HG03354 (cell line): ENCODE data around the gene SLC8A1.

Source experiments
- ATAC-seq: cut with Tn5 transposase; IDR thresholded peaks from one replicate; pipeline ENCODE4 v1.9.1; 2021; ENCODE audit warnings: mild to moderate bottlenecking; ENCODE audit not compliant: unreplicated experiment, poor library complexity, severe bottlenecking

The SLC8A1 gene

DNA sequence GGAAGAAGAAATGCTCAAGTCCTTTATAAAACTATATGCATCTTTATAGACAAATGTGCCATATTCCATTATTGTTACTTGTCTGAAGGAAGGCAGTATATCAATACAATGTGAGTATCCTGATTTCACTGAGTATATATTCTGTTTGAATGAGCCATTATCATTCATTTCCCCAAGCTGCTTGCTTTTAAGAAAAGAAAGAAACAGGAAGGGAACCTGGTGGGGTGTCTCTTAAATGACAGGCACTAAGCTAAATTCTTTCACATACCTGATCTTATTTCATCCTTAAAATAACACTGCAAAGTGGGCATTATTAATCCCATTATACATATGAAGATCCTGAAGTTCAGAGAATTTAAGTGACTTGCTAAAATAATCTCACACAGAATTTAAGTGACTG, 307.9 kb downstream of the SLC8A1 start:
- ATAC-seq, result no peak

DNA sequence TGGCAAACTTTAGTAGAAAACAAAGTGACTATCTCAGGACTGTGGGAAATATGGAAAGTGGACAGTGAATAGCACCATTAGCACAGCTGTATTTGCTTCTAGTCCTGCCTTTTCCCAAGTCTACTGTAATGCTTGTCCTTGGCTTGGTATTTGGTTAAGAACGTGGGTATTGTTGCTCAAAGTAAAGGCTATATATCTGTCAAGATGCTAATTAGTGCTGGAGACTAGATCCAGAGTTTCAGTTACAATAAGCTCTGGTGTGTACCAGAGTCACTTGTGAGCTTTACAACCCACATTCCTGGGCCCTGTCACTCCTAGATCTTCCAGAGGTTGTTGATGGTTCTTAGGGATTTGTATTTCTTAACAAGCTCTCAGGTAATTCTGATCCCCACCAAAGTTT, 313.6 kb downstream of the SLC8A1 start:
- ATAC-seq, result no peak

DNA sequence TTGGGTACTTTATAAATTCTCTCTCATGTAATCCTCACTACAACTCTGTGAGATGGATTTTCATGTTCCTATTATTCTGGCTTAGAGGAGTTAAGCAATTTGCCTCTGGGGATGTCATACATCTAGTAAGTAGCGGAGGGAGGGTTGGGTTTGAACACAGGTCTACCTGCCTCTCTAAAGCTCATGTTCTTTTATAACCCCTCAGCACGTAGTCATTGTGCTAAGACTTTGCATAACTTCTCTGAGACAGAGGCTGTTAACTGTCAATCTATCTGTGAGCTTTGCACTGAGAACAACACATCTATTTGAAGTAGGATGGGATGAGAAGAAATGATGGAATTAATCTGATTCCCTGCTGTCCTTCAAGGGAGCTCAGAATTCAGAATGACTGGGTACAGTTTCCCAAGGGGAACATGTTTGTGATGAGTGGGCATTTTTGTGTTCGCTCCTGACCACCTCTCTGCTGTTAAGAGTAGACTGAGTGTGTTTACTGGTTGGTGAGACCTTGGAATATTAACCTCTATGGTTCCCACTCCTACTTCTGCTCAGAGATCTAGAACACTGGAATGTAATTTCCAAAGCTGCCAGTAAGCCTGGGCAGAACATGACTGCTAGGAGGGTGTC, 320.7 kb downstream of the SLC8A1 start:
- ATAC-seq, result no peak

DNA sequence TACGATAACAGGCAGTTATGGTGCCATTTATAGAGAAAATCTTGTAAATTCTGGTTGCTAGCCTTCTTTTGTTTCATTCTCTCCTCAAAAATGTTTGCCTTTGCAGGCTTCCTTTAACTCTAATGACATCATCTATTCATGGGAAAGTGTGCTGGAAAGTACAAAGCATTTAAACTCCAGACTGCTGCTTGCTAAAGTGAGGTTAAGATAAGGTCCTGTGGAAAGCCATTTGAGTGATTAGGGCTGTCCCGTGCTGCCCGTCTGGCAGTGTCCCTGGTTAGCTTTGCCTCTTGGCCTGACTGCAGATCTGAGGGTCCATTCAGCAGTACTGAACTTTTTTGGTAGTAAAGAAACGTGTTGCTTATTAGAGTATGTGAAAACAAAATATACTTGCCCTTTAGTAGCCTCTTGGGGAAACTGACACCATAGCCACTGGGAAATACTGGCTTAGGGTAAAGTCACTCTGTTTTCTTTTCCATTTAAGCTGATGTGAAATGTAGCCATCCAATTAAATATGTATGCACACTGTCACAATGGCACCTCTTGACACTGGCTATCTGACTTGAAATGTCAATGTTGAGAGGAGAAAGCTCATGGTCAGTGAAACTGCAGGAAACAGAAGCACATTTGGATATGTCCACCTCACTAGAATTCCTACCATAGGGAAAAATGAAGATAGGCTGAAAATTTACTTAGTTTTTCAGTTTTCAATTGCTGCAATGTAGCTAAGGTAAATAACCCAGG, 321.5 kb downstream of the SLC8A1 start:
- no peak for ATAC-seq

DNA sequence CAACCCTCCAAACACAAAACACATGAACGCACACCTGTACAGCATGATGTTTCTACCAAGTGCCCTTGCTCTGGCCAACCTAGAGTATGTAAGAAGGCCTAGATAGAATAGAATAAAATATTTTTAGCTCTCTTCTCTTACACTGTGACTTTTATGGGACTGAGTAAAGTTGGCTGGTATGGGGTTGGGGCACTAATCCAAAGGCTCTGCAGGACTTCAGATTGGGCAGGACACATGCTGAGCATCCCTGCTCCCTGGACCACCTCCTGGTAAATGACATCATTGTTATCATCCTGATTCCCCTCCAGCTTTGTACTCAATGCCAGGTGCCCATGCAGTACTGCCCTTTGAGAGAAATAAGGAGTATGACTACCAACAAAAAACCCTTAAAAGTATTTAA, 322.2 kb downstream of the SLC8A1 start:
- ATAC-seq, result no peak

DNA sequence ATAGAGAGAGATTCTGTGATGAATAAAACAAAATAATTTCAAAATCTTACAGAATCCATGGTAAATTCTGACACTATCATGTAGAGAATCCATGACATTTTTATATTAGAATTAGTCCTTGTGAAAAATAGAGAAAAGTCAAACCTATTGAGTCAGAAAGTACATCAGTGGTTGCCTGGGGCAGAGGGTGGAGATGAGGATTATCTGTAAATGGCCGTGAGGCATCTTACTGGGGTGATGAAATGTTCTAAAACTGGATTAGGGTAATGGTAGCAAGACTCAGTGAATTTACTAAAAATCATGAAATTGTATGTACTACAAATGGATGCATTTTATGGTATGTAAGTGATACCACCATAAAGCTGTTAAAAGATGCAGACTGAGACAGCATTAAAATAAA, 323.1 kb downstream of the SLC8A1 start:
- no peak for ATAC-seq

DNA sequence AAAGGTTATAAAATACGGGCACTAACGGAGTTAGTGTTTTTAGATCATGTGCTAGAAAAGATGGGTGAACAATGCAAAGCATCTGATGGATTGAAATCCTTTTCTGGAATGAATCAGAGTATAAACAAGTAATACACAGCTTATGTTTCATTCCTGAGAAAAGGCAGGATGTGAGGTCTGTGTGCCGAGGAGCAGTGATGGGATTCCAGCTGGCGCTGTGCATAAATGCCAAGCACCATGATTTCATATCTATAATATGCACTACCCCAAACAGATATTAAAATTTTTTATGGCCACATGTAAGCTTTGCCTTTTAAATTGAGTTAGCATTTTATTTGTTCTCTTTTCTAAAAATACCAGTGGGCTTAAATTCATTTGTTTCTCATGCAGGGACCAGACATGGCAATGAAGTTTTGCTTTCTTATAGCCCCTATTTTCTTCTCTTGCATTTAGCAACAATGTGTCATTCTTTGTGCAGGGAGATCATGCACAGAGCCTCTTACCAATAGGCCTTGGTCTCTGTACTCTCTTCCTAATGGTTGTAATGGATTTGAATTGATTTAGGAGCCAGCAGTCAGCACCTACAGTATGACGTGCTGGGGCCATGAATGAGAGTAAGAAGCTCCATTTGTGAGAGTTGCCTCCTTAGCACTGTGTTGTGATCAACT, 323.9 kb downstream of the SLC8A1 start:
- no peak for ATAC-seq

DNA sequence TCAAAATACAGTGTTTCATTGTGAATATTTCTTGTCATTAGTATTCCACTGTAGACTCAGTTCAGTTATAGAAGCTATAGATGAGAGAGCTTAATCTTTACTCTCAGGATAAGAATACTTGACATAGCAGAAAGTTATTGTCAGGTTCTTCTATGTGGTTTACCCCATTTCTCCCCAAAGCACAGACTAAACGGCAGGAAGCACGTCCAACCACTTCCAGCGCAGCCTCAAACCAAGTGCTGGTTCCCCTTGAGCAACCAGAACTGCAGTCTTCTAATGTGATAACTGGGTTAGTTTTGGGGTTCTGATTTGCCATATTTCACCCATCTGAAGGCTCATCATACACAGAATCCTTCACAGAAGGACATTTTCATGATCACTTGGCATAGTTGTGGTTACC, 324.7 kb downstream of the SLC8A1 start:
- no peak for ATAC-seq

DNA sequence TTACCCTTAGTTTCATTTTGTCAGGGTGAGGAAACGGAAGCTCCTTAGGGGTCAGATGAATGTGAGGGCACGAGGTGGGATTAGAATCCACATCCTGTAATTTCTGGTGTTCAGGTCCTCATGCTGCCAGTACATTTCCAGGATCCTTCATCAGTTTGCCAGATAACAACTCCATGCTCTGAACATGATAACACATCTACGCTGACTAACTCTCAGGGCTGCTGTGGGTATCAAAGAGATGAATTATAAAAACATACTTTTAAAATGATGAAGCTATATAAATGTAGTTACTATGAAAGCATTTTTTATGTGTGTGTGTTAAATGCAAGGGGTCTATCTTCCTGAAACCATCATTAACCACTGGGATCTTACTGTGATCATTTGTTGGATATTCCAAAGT, 325.9 kb downstream of the SLC8A1 start:
- ATAC-seq, result no peak

DNA sequence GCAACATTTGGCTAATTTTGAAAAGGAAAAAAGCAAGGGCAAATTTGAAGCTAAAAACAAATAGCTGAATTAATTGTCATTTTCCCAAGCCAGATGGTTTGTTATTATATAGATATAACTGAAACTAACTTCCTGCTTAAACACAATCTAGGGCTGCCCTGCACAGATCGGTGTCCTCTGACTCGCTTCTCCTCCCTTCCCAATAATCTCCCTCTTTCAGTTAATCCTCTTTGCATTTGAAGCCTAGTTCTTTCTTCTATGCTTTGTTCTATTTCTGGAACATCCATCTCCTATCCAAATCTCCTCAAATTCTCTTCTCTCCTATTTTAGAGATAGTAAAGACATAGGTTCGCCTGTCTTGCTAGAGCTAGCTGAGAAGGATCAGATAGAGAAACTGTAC, 328.1 kb downstream of the SLC8A1 start:
- no peak for ATAC-seq

DNA sequence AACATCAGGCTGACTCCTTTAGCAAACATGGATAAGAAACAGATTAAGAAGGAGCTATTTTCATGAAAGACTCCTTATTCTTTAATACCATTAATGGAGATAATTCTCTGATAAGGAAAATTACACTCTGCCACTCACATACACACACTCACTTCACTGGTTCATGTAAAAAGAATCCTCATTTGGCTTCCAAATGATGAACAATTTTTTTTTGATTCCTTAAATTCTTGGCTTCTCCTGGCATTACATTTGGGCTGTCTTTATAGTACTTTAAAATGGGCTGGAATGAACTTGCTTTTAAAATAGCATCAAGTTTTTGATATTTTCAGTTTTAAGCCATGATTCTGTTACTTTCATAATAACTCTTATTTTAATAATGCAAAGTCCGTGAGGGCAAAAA, 328.6 kb downstream of the SLC8A1 start:
- ATAC-seq, result no peak

DNA sequence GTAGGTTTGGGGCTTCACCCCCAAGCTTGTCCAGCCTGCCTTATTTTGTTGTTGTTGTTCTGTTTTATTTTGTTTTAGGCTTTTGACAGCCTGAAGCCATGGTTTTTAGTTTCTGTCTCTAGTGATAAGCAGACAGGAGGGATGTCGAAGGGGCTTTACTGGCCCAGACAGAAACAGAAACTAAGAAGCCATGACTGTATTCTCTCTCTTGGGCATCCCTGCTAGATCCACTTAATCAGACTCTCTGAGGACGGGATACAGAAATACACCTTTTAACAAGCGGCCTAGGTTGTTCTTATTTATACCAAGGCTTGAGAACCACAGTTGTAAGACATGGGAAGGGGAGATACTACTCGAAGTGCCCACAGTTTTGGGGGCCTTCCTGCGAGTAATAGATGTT, 330.9 kb downstream of the SLC8A1 start:
- no peak for ATAC-seq

DNA sequence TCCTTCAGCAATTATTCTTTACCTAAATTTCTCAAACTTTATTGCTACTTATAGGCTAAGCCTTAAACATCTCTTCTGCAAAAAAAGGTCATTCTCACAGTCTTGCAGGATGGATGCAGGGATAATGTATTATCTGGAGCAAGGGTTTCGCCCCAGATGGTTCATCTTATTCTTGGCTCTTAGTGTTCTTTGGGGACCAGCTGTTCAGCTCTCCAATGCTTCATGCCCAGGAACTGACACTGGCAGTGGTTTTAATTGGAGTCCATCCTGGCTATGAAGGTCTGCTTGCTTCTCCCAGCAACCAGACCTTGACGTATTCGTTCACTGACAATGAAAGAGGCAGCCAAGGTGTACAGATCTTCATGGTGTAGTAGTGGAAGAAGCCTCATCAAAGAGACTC, 331.9 kb downstream of the SLC8A1 start:
- ATAC-seq, result no peak

DNA sequence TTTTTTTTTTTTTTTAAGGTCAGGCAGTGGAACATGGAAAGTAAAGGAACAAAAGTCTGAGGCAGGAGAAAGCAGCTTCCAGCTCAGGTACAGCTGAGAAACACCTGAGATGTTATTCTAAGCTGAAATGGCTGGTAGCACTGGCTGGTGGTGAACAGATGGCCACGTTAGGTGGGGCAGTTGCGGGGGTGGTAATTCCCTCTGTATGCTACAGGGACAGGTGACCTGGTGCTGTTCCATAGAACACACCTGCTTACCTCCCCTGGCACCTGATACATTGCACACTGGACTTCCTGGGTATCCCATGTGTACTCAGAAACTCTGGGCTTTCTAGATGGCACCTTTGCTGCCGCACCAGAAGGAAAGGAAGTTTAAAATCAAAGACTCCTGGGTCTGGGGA, 333.3 kb downstream of the SLC8A1 start:
- ATAC-seq, result no peak

DNA sequence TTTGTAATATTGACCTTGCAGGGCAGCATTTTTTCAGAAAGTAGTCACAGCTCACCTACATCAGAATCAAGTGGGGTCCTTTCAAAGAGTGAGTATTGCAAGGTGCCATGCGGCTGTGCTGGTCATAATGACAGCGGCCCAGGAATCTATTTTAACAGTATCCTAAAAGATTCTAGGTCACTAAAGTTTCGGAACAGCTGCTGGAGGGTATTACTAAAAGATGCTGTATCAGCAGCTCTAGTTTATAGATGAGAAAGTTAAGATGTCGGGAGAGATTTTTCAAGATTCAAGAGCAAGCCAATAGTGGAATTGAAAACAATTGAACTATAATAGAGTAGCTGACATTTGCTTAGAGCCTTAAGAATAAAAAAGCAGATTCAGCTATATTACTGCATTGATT, 336.0 kb downstream of the SLC8A1 start:
- ATAC-seq, result no peak

DNA sequence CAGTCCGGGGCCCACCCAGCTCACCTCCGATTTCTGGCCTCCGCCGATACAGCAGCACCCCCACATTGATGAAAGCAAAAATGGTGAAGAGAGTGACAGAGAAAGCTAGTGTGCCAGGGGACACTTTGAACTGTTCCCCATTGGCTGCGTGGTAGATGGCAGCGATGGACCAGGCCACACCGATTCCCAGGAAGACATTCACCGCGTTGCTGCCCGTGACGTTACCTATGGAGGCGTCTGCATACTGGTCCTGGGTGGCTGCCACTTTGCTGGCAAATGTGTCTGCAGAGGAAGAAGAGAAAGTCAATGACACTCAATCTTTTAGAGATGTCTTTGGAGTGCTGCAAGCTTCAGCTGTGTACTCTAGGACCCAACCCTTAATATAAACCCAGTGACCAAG, 336.5 kb downstream of the SLC8A1 start:
- no peak for ATAC-seq

DNA sequence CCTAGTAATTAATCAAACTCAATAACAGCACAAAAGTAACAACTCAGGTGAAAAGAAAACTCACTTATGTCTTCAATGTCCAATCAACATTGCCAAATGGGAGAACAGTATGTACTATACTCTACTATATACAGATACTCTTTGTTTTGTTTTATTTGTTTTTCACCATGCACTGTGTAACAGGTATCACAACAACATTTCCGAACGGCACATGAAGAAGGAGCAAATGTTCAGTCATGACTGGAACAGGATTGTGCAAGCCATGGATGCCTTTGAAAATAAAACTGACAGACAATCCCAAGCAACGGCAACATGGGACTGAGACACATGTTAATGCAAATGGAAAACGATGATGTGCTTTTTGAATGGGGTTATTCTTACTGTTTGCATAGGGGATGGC, 337.9 kb downstream of the SLC8A1 start:
- ATAC-seq, result no peak

DNA sequence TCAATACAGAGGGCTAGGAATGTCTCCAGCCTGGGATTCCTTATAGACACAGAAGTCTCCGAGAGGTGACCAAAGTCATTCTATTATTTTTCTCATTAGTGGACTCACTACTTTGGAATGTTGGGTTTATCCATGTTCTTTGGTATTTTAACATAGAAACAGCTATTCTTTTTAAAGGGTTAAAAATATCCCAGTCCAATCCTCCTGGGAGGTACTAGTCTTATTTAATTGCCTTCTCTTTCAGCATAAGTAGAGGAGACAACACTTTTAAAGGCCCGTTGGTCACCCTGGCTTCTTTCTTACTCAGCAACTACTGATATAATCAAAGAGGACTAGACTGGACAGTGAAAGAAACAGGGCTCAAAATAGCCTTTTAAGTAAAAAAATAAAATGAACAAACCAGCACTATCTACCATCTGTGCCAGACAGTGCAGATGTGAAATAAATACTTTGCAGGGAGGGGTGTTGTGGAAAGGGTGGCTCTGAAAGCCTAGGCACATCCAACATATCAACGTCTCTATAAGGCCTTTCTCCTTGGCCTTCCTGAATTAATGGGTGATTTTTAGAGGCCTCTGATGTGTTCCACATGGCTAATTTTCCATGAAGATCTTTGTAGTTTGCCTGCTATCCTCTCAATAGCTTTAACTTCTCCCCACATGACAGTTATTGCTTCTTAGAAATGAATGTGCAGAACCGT, 338.5 kb downstream of the SLC8A1 start:
- ATAC-seq, result no peak

DNA sequence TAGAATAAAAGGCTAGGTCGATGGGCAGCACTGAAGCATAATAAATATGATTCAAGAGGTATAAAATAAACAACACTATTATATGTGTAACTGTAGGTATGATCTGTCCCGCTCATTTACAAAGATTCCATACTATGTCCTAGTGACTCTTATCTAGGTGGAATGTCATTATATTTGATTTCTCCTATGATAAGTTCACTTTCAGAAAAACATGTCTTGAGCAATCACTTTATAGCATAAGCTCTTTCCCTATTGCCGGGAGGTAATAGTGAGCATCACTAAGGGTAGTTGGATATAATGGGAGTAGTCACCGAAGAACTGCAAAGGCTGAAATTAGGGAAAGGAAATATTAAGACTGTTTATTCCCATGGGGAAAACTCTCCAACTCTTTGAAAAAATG, 342.5 kb downstream of the SLC8A1 start:
- ATAC-seq, result no peak

DNA sequence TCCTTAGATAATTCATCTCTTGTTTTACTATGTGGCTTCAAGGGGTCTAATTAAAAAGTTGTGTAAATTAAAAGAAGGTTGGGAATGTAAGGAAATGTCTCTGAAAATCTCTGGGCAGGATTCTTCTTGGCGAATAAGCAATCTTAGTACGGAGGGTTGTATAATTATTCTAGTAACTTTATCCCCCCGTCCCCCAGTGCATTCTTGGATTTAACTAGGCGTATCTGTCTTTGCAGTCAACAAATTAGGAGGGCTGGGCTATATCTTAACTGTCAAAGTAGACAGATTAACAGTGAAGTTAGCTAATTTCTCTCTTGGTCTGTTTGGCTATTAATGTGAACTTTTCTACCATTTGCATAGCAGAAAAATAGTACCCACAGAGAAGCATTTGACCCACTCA, 343.0 kb downstream of the SLC8A1 start:
- ATAC-seq, result no peak

DNA sequence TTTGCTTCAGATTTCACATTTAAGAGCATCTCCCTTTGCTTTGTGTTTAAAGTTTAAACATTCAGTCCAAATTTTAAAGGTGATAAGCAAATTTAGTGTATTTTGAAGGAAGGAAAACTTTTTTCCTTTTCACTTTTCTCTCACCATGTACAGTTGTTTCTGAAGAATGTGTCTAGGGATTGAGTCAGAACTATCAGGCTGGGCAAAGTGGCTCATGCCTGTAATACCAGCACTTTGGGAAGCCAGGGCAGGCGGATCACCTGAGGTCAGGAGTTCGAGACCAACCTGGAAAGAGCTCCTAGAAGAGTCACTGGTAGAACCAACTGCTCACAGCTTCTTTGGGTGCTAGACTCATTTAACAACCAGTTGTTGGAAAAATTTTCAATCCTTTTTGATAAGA, 345.8 kb downstream of the SLC8A1 start:
- no peak for ATAC-seq
